H1 (cell line): ENCODE measurements around the gene GNAT2.

Experiments
- JUND ChIP-seq: IDR thresholded peaks from 2 replicates; pipeline ENCODE4 v1.6.1; 2011; ENCODE audit warnings: mild to moderate bottlenecking, improper control_type of control experiment, low read length
- RXRA ChIP-seq: IDR thresholded peaks from 2 replicates; pipeline ENCODE4 v1.6.1; 2011; ENCODE audit warnings: low read depth, mild to moderate bottlenecking, low read length, moderate library complexity; ENCODE audit not compliant: insufficient read depth

DNA sequence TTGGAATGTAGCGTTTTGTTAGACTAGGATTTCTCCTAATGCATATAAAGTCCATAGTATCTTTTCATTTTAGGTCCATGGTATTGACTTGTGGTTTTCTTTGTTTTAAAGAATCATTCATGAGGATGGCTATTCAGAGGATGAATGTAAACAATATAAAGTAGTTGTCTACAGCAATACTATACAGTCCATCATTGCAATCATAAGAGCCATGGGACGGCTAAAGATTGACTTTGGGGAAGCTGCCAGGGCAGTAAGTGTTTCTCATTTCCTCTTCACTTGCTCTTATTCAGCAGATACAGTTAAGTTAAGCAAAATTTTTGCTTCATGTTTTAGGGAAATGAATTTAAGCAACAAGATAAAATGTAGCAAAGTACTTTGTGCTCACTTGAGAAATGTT is 45.6 kb downstream of the GNAT2 start:
- TF ChIP-seq RXRA, result no peak
- TF ChIP-seq JUND, result no peak
